NCI-H82 treated with DMSO at 0.1 percent for 48 hours (cell line): ENCODE measurements around the gene OR2T33.
"Not testable (repeated sequence)": the region's sequence is repeated elsewhere in the genome, so short reads cannot be mapped to it uniquely, and the experiment has no call there.

Source experiments
- DNase-seq: peaks from one replicate; lab custom pipeline; 2025; ENCODE audit not compliant: unreplicated experiment; lab: John Stamatoyannopoulos, UW

Gene OR2T33, protein sequence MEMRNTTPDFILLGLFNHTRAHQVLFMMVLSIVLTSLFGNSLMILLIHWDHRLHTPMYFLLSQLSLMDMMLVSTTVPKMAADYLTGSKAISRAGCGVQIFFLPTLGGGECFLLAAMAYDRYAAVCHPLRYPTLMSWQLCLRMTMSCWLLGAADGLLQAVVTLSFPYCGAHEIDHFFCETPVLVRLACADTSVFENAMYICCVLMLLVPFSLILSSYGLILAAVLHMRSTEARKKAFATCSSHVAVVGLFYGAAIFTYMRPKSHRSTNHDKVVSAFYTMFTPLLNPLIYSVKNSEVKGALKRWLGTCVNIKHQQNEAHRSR

DNA sequence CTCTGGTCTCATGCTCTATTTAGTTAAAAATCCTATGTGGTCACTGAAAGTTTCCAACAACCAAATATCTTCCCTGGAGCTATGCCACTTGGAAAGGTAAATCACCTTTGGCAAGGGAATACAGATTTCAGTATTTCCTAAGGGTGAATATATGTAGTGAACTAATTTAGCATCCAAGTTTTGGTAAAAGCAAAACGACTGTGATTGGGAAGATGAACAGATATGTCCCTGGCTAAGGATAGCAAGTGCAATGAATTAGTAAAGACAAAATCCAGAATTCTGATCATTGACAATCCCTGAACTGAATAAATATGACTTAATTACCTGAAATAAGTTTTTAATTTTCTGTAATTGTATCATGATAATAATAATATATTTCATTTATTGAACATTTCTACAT, at the start of gene OR2T33:
Gene OR2T33 (minus strand): TSS at position 101 of the 400 bp plus-strand sequence. CDS start 4,162 bp downstream, outside the sequence.
- DNase-seq = no peak

DNA sequence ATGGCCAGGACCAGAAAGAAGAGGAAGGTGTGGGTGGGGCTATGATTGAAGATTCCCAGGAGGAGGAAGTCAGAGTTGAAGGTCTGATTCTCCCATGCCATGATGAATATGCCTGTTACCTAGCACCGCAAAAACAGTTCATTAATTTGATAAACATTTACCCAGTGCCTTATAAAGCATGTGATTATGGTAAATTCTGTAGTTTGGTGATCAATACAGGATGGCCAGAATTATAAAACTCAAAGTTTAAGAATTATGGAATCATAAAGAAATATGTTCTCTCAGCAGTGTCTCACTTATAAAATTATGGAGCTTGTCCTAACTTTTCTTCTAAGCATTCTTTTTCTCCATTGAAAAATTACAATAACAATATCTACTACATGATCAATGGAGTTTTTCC, 46.7 kb upstream of the OR2T33 start, which contains the start of gene OR2M7:
Gene OR2M7 (minus strand): TSS at position 101 of the 400 bp plus-strand sequence. CDS start 0 bp downstream, at position 101.
- no peak for DNase-seq

DNA sequence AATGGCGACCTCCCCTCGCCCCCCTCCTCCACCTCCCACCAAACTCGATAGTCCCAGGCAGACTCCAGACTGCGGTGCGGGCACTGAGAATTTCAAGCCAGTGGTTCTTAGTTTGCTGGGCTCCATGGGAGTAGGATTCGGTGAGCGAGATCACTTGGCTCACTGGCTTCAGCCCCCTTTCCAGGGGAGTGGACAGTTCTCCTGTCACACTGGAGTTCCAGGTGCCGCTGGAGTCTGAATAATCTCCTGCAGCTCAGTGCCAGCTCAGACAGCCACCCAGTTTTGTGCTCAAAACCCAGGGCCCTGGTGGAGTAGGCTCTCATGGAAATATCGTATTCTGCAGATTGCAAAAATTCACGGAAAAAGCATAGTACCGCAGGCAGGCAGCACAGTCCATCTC, 39.0 kb upstream of the OR2T33 start:
- no peak for DNase-seq

DNA sequence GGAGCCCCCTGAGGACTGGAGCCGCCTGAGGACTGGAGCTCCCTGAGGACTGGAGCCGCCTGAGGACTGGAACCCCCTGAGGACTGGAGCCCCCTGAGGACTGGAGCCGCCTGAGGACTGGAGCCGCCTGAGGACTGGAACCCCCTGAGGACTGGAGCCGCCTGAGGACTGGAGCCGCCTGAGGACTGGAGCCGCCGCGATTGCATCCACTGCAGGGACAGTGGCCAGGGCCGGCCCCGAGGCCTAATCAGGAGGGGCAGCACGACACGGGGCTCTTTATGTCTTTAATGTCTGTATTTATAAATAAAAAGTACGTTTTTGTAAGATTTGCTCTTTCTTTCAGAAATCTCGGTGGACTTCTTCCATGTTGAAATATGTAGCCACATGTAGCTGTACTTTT, 29.0 kb upstream of the OR2T33 start:
- DNase-seq = not testable (repeated sequence)

DNA sequence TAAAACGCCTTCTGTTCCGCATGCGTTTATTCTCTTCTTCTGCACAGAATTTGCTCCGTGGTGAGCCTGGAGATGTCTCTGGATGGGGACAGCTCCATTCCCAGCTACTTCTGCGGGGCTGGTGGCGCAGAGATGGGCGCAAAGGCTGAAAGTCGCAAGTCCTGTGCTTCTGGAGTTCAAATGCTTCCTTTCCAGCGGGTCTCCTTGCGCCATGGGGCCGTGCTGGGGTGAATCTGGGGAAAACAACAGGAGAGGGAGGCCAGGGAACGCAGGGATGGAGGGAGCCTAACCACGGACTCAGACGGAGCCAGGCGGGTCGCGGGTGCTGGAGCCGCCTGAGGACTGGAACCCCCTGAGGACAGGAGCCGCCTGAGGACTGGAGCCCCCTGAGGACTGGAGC, 28.3 kb upstream of the OR2T33 start:
- no peak for DNase-seq

DNA sequence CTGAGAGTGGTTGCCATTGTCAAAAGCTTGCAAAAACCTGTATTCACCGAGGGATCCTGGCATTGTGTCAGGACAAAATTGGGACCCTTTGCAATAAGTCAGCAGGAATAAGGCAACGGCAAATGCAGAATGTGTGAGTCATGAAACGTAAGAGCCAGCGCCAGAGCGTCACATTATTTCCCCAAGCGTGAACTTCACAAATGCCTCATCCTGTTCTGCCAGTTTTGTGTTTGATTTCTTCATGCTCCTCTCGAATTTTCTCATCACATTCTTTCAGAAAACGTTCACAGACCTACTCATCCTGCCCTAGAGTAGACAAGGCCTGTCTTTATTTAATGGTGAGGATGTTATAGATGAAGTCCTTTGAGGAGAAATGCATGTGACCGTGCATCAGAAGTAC, 27.9 kb upstream of the OR2T33 start:
- not testable (repeated sequence) for DNase-seq

DNA sequence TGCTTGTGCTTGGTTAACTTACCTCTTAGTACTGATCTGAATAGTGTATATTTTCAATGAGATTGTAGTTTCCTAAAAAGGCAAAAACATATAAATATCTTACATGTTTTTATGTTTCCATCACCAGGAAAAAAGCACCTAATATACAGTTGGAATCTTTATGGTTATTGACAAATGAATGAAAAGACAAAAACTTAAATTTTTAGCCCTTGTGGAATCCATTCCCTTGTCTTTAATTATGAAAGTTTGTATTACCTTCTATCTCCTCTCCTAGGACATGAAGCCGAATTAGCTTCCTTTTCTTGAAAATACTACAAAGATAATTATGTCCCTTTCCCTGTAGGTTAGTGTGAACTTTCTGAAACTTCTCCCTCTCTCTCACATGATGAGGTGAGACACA, 25.5 kb upstream of the OR2T33 start, which contains the start of gene OR2T12:
Gene OR2T12 (minus strand): TSS at position 101 of the 400 bp plus-strand sequence. CDS start 7,846 bp downstream, outside the sequence.
- DNase-seq = no peak

DNA sequence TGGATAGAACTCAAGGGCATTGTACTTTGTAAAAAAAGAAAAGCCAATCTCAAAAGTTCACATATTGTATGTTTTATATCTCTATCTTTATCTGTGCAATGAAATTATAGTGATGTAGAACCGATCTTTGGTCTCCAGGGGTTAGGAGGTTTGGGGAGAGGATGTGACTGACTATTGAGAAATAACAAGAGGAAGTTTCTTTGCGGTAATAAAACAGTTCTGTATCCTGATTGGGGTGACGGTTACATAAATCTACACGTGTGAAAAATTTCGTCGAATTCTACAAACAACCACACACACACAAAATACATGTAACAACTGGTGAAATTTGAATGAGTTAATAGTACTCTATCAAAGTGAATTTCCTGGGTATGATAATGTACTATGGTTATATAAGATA, 10.6 kb upstream of the OR2T33 start:
- no peak for DNase-seq

DNA sequence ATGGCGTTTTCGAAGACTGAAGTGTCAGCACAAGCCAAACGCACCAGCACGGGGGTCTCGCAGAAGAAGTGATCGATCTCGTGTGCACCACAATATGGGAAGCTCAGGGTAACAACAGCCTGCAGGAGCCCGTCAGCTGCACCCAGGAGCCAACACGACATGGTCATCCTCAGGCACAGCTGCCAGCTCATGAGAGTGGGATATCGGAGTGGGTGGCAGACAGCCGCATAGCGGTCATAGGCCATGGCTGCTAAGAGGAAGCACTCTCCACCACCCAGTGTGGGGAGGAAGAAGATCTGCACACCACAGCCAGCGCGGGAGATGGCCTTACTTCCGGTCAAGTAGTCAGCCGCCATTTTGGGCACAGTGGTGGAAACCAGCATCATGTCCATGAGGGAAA, 4.6 kb downstream of the OR2T33 start:
- not testable (repeated sequence) for DNase-seq

DNA sequence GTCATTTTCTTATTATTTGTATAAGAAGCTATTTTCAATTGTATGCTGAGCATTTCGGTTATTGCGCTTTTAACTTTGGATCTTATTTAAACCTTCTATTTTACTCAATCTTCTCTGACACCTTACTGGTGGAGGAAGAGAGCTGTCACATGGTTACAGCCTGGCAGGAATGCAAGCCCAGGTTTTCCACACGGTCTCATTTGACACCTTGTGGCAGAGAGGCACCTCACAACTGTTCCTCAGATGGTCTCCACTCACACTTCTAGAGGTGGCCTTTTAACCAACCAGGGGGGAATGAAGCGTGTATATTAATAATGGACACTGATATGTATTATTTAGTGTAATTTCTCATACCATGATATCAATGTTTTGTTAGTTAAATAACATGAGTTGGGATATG, 9.6 kb downstream of the OR2T33 start:
- DNase-seq = no peak

DNA sequence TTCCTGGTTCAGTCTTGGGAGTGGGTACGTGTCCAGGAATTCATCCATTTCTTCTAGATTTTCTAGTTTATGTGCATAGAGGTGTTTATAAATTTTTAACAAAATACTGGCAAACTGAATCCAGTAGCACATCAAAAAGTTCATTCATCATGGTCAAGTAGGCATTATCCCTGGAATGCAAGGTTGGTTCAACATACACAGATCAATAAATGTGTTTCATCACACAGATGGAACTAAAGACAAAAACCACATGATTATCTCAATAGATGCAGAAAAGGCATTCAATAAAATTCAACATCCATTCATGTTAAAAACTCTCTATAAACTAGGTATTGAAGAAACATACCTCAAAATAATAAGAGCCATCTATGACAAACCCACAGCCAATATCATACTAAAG, 18.5 kb downstream of the OR2T33 start:
- not testable (repeated sequence) for DNase-seq

DNA sequence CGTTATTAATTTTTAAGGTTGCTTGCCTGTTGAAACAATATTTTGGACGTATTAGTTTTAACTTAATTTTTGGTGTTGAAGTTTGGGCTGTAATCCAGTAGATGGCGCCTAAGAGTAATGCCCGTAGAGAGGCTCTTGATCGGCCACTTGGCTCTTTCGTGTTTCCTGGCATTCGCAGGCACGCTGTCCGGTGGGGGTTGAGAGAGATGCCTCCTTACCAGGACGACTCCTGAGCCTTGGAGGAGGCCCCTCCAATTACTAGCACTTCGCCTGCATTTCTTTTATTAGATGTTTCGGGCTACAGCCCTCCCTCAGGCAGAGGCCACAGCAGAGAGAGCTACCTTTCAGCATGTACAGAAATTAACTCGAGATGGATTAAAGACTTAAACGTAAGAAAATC, 34.6 kb downstream of the OR2T33 start:
- peak; percentile 18 for DNase-seq

DNA sequence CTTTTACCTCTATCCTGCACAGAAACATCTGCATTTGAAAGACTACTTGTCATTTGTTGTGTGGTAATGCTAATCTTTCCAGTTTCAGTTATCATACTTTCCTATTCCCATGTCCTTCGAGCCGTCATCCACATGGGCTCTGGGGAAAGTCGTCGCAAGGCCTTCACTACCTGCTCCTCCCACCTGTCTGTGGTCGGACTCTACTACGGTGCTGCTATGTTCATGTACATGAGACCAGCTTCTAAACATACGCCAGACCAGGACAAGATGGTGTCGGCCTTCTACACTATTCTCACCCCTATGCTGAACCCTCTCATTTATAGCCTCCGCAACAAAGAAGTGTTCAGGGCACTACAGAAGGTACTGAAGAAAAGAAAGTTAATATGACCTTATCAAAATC, 38.3 kb downstream of the OR2T33 start:
- no peak for DNase-seq

DNA sequence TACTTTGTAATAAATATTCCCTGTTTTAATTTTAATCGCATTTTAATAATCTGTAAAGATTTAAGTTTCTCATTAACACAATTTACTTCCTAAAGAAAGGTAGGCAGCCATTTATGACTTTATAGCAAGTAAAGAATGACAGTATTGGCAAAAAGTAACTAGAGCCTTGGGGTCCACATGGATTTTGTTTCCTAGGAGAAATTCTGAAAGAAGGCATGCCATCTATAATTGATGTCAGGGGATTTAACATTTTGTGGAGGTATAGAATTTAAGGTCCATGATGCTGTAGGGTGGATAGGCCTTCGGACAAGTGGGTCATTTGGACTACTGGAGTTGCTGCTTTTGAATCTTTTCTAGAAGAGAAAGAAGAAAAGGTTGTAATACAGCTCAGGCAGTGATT, 46.7 kb downstream of the OR2T33 start, which contains the start of gene OR2M4:
Gene OR2M4 (plus strand): TSS at position 301 of the 400 bp plus-strand sequence. CDS start 7,512 bp downstream, outside the sequence.
- no peak for DNase-seq

DNA sequence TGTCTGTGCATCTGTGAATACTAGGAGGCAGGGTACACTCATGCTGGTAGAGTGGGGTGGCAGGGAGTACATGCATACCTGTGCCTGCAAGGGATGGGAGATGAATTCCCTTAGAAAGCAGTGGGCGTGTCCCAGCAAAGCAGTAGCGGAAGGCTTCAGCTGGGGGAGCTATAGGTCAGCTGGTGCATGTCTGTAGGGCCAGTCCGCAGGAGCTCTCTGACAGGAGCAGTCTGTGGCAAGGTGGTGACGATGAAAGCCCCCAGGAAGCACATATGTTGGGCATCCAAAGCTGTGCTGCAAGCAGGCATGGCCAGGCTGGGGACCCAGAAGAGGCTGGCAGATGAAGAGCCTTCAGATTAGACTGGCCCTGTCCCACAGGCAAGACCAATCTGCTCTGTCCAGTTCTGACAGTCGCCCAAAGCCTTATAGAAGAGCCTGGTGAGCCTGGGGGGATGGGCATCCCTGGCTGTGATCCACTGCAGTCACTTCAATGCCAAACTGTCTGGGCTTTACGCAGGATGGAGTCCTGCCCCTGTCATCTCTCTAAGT, 48.3 kb downstream of the OR2T33 start:
- DNase-seq = no peak

DNA sequence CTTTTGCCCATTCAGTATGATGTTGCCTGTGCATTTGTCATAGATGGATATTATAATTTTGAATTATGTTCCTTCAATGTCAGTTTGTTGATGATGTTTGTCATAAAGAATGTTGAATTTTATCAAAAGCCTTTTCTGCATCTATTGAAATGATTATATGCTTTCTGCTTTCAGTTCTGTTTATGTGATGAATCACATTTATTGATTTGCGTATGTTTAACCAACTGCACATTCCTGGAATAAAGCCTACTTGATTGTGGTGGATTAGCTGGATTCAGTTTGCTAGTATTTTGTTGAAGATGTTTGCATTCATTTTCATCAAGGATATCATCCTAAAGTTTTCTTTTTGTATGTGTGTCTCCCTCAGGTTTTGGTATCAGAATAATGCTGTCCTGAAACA, 52.2 kb downstream of the OR2T33 start:
- no peak for DNase-seq
